Measurements from ENCODE around the gene UNK.

UNK gene, protein sequence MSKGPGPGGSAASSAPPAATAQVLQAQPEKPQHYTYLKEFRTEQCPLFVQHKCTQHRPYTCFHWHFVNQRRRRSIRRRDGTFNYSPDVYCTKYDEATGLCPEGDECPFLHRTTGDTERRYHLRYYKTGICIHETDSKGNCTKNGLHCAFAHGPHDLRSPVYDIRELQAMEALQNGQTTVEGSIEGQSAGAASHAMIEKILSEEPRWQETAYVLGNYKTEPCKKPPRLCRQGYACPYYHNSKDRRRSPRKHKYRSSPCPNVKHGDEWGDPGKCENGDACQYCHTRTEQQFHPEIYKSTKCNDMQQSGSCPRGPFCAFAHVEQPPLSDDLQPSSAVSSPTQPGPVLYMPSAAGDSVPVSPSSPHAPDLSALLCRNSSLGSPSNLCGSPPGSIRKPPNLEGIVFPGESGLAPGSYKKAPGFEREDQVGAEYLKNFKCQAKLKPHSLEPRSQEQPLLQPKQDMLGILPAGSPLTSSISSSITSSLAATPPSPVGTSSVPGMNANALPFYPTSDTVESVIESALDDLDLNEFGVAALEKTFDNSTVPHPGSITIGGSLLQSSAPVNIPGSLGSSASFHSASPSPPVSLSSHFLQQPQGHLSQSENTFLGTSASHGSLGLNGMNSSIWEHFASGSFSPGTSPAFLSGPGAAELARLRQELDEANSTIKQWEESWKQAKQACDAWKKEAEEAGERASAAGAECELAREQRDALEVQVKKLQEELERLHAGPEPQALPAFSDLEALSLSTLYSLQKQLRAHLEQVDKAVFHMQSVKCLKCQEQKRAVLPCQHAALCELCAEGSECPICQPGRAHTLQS

GRCh38 chr17:75784473-75785015 is at the start of gene UNK:
UNK (plus strand) TSS chr17:75784806; CDS start chr17:75784881, 75 bp downstream.
- peak; percentile 93 for DNase-seq

DNA sequence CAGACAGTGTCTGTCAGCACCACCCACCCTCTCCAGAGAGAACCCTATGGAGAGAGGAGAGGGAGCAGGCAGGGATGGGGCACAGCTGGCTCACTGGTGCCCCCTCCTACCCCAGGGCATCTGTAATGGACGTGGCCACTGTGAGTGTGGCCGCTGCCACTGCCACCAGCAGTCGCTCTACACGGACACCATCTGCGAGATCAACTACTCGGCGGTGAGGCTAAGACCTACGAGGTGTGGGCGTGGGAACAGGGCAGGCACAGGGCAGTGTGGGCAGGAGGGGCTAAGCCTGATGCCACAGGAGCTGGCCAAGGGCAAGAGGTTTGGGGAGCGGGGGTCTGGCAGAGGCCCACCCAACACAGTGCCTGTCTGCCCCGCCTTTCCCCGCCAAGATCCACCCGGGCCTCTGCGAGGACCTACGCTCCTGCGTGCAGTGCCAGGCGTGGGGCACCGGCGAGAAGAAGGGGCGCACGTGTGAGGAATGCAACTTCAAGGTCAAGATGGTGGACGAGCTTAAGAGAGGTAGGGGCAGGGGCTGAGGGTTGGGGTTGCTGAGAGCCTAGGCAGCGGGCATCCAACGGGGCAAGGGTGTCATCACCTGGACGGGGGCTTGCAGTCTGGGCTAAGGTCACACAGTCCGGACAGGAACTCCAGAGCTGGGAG is 48.3 kb upstream of the UNK start:
- DNase-seq: no peak

DNA sequence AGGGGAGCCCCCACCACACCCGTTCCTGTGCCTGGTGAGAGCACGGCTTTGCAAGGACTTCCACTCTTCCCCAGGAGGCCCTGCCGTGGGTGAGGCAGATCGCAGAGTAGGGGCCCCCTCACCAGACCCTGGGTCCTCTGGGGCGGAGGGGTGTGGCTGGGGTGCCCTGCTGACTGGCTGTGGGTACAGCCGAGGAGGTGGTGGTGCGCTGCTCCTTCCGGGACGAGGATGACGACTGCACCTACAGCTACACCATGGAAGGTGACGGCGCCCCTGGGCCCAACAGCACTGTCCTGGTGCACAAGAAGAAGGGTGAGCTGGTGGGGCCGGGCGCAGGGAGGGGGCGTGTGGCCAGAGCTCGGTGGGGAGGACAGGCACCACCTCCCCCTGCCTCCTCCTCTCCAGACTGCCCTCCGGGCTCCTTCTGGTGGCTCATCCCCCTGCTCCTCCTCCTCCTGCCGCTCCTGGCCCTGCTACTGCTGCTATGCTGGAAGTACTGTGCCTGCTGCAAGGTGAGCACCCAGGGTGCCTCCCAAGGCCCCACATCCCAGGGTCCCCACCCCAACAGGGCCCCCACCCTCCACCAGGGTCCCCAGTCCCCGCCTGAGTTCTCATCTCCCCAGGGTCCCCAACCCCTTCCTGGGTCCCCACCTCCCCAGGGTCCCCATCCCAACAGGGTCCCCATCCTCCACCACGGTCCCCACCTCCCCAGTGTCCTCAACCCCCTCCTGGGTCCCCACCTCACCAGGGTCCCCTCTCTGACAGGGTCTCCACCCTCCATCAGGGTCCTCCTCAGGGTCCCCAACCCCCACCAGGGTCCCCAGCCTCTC is 47.3 kb upstream of the UNK start:
- DNase-seq: no peak

GRCh38 chr17:75738218-75738802 is 46.3 kb upstream of the UNK start:
- no peak for DNase-seq

- DNase-seq: no peak
These were observed 45.4 kb upstream of the UNK start for GRCh38 chr17:75739174-75739573.

GRCh38 chr17:75739801-75740200 is 44.8 kb upstream of the UNK start:
- no peak for DNase-seq

DNA sequence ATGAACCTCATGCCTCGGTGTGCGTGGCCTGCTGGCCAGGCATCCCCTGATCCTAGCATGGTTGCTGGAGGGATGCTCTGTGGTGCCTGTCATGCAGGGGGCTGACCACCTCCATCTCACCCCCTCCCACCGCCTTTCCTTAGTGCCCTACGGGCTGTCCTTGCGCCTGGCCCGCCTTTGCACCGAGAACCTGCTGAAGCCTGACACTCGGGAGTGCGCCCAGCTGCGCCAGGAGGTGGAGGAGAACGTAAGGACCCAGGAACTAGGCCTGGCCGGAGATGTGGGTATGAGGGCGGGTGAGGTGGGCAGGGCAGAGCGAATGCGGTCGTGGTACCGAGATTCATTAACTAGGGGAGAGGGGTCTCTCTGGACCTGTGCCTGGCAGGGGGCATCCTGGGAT is 44.4 kb upstream of the UNK start:
- no peak for DNase-seq

DNA sequence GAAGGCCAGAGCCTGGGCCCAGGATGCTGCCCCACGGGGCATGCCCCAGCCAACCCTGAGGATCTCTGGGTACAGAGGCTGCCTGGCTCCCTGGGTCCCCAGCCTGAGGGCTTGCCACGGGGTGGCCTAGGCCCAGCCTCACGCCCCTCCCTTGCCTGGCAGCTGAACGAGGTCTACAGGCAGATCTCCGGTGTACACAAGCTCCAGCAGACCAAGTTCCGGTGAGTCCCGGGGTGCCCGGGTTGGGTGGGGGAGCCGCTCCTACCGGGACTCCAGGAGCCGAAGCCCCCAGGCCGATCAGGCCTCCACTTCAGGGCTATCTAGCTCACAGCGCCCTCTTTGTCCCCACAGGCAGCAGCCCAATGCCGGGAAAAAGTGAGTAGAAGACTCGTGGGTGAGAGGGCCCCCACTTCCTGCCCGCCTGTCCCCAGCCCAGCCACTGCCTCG is 44.0 kb upstream of the UNK start:
- DNase-seq: no peak

- DNase-seq: no peak
These were observed 42.3 kb upstream of the UNK start for GRCh38 chr17:75742337-75742736.

GRCh38 chr17:75743625-75744206 is 40.9 kb upstream of the UNK start:
- DNase-seq: no peak

GRCh38 chr17:75748706-75749105 is 35.9 kb upstream of the UNK start:
- DNase-seq: no peak

GRCh38 chr17:75749545-75750389 is 34.8 kb upstream of the UNK start:
- DNase-seq: peak; percentile 32

DNA sequence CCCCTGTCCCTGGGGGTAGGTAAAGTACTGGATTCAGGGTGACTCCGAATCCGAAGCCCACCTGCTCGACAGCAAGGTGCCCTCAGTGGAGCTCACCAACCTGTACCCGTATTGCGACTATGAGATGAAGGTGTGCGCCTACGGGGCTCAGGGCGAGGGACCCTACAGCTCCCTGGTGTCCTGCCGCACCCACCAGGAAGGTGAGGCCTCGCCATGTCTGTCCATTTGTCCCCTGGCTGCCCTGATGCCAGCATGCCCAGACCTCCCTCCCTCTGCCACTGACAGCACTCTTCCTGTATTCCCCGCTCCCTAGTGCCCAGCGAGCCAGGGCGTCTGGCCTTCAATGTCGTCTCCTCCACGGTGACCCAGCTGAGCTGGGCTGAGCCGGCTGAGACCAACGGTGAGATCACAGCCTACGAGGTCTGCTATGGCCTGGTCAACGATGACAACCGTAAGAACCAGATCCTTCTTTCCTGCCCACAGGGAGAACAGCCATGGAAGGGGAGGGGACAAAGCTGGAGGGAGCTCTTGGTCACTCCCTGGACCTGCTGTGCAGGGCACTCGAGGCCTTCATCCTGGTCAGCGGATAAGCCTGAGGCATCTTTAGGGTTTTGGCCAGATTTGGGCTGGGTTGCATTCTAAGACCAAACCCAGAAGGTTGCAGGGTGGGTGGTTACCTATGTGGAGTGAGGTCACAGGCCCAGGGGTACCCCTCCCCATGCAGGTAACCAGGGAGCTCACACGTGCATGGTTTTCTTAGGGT is 33.8 kb upstream of the UNK start:
- no peak for DNase-seq

- no peak for DNase-seq
These were observed 32.8 kb upstream of the UNK start for GRCh38 chr17:75751676-75752404.

DNA sequence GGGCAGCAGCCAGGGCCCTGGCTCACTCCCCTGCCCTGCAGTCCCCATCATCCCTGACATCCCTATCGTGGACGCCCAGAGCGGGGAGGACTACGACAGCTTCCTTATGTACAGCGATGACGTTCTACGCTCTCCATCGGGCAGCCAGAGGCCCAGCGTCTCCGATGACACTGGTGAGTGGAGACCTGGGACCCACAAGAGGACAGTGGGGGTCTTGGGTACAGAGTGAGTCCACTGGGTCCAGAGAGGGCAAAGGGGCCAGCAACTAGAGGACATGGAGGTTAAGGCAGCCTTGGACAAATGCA is 32.2 kb upstream of the UNK start:
- no peak for DNase-seq

- DNase-seq: no peak
These were observed 31.6 kb upstream of the UNK start for GRCh38 chr17:75752802-75753513.

GRCh38 chr17:75753514-75754377 is 30.9 kb upstream of the UNK start:
- no peak for DNase-seq
